Activated CD4-positive, alpha-beta T cell treated with anti-CD3 and anti-CD28 coated beads, Interleukin-2, amount 50 U/mL, for 16 hours (primary cell): ENCODE results near the gene MAP3K20.

Source experiments
- DNase-seq: peaks from one replicate; pipeline ENCODE4 v3.0.0-alpha.2; 2020

MAP3K20 gene

DNA sequence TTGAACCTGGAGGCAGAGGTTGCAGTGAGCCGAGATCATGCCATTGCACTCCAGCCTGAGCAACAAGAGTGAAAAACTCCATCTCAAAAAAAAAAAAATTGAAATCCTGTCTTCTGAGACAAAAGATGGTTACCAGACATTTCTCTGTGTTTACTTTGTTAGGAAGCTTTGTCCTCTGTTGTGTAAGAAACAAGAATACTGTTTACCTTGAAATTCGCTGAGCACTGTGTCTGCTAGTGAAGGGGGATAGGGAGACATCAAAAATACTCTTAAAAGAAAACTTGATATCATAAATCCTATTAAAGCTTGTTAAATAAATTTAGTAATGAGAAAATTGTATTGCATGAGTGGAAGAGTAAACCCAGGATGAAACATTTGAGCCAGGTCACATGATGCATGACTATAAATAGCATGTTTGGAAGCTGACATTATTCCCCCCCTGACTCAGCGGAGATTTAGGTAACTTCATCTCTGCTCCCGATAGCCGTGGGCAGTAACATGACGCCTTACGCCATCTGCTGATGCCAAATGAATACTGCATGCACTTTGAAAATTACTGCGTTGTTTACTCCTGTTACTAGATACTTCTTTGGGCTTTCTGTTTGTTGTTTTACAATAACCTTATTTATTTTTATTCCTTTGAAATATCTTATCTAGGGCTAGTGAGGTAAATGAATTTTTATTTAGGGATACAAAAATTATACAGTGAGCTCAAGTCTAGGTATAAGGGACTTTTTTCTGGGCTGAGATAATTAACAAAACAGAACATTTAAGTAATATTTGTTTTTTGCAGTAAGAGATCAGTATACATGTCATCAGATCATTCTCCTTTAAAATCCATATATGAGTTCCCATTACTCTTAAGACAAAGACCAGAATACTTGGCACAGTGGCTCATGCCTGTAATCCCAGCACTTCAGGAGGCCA lies 134.9 kb downstream of the MAP3K20 start:
- peak; percentile 70 for DNase-seq

GRCh38 chr2:173213181-173213580 lies 137.5 kb downstream of the MAP3K20 start:
- DNase-seq: no peak

- no peak for DNase-seq
Measured at GRCh38 chr2:173214213-173214612, 138.6 kb downstream of the MAP3K20 start.

DNA sequence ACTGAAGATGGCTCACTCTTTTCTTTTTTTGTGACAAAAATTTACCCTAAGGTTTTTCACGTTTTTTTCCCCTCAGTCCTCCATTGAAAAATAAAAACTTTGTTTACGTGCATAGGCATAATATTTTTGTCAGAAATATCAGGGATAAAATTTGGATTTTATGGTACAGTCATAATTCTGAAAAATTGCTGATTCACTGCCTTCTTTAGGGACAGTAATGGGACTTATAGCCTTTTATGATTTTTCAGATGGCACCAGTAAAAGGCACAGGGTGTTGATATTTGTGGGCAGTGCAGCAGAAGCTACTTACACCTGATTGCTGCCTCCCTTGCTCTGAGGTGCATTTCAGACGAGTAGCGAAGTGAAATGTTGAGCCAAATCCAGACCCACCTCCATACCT lies 139.7 kb downstream of the MAP3K20 start:
- no peak for DNase-seq

- no peak for DNase-seq
Measured at GRCh38 chr2:173216051-173216450, 140.4 kb downstream of the MAP3K20 start.

DNA sequence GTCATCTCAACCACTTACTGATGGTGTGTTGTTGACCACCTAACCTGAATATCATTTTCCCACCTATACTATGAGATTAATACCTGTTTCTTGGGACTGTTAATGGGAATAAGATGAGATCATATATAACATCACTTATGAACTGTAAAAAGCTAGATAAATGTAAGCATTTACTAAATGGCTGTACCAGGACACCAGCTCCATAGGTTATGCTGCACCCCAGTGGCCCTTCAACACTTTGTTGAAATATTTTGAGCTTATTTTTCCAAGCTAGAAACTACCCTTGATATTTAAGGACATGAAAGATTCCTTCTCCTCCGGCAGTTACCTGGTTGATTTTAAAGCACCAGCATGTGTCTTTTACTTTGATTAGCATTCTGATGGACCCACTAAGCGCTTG lies 141.0 kb downstream of the MAP3K20 start:
- DNase-seq: no peak

GRCh38 chr2:173217116-173217840 lies 141.6 kb downstream of the MAP3K20 start:
- DNase-seq: no peak

DNA sequence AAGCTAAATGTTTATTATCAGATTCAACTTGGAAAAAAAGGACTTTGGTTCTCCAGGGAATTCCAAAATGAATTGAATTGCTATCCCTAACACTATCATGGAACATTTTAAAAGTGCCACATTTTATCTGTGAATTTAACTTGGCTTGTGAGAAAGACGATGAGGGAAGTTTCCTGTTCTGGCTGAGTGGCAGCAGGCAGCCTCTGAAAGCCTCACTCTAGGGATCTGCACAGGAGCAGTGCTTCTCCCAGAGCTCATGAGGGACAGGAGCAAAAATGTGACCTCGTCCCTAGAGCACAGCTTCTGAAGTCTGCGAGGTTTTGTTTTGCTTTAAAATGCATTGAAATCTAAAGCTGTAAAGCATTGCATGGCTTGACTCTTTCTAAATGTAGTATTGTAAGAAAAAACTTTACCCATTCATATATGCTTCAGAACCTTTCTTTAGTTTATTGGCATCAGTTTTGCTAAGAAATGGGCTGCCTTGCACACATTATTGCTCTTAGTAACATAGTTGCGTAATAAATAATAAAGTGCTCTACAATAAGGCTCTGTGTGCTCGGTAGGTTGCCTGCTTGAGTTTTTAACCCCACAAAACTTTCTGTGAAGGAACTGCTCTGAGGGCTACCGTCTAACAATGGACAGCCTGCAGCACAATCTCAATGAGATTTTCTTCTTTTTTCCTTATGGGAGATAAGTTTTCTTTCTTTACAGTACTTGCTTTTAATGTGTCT lies 142.8 kb downstream of the MAP3K20 start:
- no peak for DNase-seq

DNA sequence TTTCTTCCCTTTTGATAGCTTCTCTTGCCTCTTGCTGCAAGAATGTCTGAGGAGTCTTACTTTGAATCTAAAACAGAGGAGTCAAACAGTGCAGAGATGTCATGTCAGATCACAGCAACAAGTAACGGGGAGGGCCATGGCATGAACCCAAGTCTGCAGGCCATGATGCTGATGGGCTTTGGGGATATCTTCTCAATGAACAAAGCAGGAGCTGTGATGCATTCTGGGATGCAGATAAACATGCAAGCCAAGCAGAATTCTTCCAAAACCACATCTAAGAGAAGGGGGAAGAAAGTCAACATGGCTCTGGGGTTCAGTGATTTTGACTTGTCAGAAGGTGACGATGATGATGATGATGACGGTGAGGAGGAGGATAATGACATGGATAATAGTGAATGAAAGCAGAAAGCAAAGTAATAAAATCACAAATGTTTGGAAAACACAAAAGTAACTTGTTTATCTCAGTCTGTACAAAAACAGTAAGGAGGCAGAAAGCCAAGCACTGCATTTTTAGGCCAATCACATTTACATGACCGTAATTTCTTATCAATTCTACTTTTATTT lies 145.6 kb downstream of the MAP3K20 start:
- no peak for DNase-seq

GRCh38 chr2:173221937-173222594 lies 146.4 kb downstream of the MAP3K20 start:
- DNase-seq: no peak

DNA sequence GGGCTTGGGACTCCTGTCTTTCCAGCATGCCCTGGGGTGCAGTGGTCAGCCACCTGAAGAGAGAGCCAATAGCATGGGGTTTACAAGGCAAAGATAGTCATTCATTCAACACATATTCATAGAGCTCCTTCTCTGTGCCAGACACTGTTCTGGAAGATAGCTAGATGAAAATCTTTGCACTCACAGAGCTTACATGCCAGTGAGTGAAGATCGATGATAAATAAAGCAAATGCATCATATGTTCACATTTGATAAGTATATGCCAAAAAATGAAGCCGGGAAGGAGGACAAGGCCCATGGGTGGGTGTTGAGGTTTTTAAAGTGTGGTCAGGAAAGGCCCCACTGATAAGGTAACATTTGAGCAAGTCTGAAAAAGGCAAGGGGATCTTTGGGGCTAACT lies 148.2 kb downstream of the MAP3K20 start:
- DNase-seq: no peak

DNA sequence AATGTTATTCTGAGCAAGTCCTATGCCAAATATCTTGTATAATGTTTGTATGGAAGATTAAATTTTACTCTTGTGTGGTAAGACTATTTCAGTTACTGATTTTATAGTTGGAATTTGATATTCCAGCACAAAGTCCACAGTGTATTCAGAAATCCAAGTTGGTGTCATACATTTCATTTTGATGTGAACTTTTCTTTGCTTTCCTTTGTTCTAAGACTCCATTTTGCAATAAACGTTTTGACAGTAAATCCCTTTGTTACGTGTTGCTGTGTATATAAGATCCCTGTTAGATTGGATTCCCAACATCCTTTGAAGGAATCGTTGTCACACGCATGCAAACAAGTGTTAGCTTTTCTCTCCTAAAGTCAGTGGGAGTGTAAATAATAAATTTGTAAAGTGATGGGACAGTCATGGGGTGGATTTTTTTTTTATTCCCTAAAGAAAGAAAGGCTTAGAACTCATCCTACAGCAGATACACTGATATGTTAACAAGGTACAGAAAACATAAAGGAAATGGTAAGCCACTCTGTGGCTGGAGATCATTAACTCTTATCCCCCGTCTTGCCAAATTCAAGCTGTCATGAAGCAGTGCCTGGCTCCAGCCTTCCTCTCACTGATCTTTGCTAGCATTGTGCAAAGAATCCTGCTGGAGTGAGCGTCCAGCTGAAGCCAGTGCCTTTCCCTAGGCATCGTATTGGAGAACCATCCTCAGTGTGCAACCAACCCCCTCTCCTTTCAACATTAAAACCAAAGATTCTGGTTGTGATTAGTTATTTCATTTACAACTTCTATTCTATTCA lies 151.5 kb downstream of the MAP3K20 start:
- DNase-seq: no peak

GRCh38 chr2:173229086-173229485 lies 153.4 kb downstream of the MAP3K20 start:
- no peak for DNase-seq

- DNase-seq: no peak
Measured at GRCh38 chr2:173230181-173230580, 154.5 kb downstream of the MAP3K20 start.

GRCh38 chr2:173231042-173231441 lies 155.4 kb downstream of the MAP3K20 start:
- no peak for DNase-seq

- DNase-seq: no peak
Measured at GRCh38 chr2:173231465-173231864, 155.8 kb downstream of the MAP3K20 start.

DNA sequence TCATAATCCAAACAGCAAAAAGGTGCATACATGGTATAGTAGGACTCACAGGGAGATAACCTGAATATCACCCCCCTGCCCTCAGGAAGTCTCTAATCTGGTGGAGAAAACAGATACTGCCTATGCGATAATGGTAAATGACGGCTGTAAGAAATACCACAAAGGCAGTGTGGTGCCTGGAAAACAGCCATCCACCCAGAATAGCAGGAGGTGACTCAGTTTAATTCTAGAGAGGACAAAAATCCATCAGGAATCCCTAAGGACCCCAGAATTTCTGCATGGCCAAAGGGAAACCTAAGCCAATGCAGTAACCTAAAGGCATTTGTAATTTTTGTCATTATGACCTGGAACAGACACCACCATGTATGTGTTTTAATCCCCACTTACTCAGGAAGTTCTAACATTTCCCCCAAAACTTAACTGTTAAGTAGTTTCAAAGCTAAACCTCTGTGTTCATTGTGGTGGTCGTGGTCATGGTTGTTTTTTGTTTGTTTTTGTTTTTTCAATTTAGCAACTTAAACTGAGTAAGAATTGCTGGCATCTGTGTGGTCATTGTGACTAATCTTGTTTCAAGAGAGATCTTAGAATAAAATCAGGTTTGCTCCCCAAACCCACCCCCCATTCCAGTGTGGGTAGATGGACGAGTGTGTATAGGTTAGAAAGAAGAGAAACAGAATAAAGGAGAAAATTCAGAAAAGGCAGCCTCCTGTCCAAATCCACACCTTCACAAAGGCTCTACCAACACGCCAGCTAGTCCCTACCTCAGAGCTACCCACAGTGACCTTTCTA lies 157.5 kb downstream of the MAP3K20 start:
- DNase-seq: peak; percentile 39

DNA sequence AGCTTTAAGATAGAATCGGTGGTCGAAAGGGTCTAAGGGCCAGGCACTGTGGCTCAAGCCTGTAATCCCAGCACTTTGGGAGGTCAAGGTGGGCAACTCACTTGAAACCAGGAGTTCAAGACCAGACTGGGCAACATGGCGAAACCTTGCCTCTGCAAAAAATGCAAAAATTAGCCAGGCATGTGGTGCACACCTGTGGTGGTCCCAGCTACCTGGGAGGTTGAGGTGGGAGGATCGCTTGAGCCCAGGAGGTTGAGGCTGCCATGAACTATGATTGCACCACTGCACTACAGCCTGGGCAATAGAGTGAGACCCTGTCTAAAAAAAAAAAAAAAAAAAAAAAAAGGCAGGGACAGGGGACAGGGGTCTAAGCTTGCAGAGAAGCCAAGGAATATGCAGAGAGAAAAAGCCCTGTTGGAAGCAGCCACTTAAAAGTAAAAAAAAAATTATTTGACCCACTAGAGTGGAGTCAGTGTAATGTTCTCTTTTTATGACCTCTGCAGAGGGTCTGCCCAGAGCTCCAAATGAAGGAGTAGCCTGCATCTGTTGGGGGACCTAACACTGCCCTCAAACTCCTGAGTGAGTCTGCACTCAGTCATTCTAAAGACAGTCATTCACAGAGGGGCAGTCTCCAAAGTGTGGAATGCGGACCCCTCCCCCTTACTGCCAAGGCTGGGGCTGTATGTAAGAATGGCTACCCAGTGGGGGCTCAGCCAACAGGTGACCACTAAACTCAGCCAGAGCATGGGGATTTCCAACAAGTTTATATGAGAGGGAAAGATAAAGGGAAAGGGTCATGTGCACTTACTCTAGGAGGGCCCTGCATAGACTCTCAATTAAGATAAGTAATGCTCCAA lies 160.5 kb downstream of the MAP3K20 start:
- no peak for DNase-seq

DNA sequence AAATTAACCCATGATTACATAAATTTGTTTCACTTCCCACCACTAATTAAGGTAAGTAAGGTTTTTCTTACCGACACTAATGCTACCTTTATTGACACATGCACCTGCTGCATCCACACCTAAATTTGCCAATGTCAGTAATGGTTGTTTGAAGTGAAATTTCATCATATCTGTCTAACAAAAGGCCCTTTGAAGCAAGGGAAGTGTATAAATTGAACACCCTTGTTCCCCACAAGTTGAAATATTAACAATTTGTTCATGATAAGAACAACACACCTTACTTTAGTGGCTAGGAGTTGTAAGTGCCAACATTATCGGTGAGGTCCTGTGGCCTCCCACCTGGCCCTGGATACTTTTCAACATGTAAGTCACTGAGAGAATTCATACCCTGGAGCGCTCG lies 162.7 kb downstream of the MAP3K20 start:
- DNase-seq: no peak

DNA sequence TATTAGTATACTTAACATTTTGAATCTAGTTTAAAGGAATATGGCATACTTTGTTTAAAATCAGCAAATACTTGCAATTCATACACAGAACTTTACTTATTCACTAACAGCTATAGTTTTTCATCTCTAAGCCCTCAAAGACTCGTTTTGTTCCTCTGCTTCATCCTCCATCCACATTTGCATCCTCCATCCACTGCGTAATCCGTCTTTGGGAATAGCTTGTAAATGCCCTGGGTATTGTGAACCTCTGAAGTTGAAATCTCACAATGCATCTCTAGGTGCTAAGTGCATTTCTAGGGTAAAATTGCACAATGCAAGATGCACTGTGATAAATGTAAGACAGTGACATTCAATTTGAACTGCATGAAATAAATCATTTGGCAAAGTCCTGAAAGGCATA lies 163.2 kb downstream of the MAP3K20 start:
- no peak for DNase-seq
